Tibial nerve (tissue), 4 donors: ENCODE measurements around the gene MRTFA.

Experiments used
- CTCF ChIP-seq, 5 experiments: fragments of 200-600 bp in 3 of 5; fragments of 450-650 bp in 2 of 5; sonication (generic) in 3 of 5; IDR thresholded peaks; one replicate each; pipeline ENCODE4 v1.5.1; 2016 to 2019; ENCODE audit warnings: antibody characterized with exemption in 5 of 5, mild to moderate bottlenecking in 3 of 5, moderate library complexity in 2 of 5
- EP300 ChIP-seq, 2 donors: sonication (generic); formaldehyde crosslinking; IDR thresholded peaks; one replicate each; pipeline ENCODE4 v1.6.1; 2017; ENCODE audit warnings: antibody characterized with exemption in 2 of 2, mild to moderate bottlenecking in 1 of 2
- POLR2A ChIP-seq, 2 donors: fragments of 450-650 bp; IDR thresholded peaks; one replicate each; pipeline ENCODE4 v1.6.1; 2017; ENCODE audit warnings: antibody characterized with exemption in 2 of 2, mild to moderate bottlenecking in 2 of 2, moderate library complexity in 2 of 2

- TF ChIP-seq CTCF (IDR thresholded peaks at IDR 0.05) (no peak), EP300 (IDR thresholded peaks at IDR 0.05) (no peak), POLR2A (IDR thresholded peaks at IDR 0.05) (no peak)
Measured at GRCh38 chr22:40624770-40625169, 11.7 kb downstream of the MRTFA start.
